Left lung (tissue), 10 donors: Measurements from ENCODE around the gene GALNT1. TPM values are rescaled to one million over a fixed set of nuclear protein-coding genes. Genes with fewer than 3 reads are reported as not detected.

Experiments used
- ATAC-seq: fragments of 200-7000 bp; cut with Tn5 transposase; one replicate; pipeline ENCODE4 v1.9.1; 2020; ENCODE audit warnings: moderate library complexity
- DNase-seq, 4 donors: peaks; one replicate each; pipeline ENCODE4 v3.0.0-alpha.2; 2013 to 2020
- H3K27ac ChIP-seq, 2 donors: fragments of 200-600 bp; sonication (generic) in 1 of 2; one replicate each; pipeline versions ENCODE4 v1.5.0 to v1.8.0; 2020 to 2021
- H3K27me3 ChIP-seq, 2 donors: fragments of 200-600 bp; sonication (generic) in 1 of 2; one replicate each; pipeline versions ENCODE4 v1.5.0 to v1.8.0; 2020 to 2021
- H3K36me3 ChIP-seq, 2 donors: fragments of 200-600 bp; sonication (generic) in 1 of 2; one replicate each; pipeline versions ENCODE4 v1.5.0 to v1.8.0; 2020 to 2021
- H3K4me1 ChIP-seq, 2 donors: fragments of 200-600 bp; one replicate each; pipeline ENCODE4 v1.8.0; 2021
- H3K4me3 ChIP-seq, 2 donors: fragments of 200-600 bp; sonication (generic) in 1 of 2; one replicate each; pipeline versions ENCODE4 v1.5.0 to v1.8.0; 2020 to 2021; ENCODE audit warnings: mild to moderate bottlenecking in 1 of 2
- H3K9me3 ChIP-seq, 2 donors: fragments of 200-600 bp; sonication (generic) in 1 of 2; one replicate each; pipeline versions ENCODE4 v1.5.0 to v1.8.0; 2020 to 2021
- CTCF ChIP-seq, 2 donors: fragments of 200-600 bp; sonication (generic) in 1 of 2; IDR thresholded peaks; one replicate each; pipeline versions ENCODE4 v1.5.0 to v1.8.0; 2021; ENCODE audit warnings: antibody characterized with exemption in 2 of 2
- intact Hi-C, 2 donors: fragments of 100-400 bp; cut with DNase I; formaldehyde crosslinking; loops; one replicate each; pipeline versions ENCODE4 v1.11.2 to v1.14.2; 2022
- polyA plus RNA-seq, 6 donors: library from polyadenylated mRNA; unstranded; fragments of 120-200 nt; gene quantifications; one replicate each; pipeline ENCODE4 v1.2.1, GENCODE V29; 2013; ENCODE audit not compliant: insufficient read length in 6 of 6
- total RNA-seq, 2 donors: library from RNA; stranded (reverse); fragmentation: NEBNext Ultra II Directional; extraction: Animal tissue kit (Norgen Biotek cat#: 25700); gene quantifications; one replicate each; pipeline ENCODE4 v1.2.1, GENCODE V29; 2021
- donor health status: DM: no; HTN: yes; CAD: no.
- donor health status: DM: no; HTN: no; CAD: no.

GALNT1 gene
- total and polyA plus RNA-seq, 8 donors = 82.5 to 110 (median 107) TPM

GRCh38 chr18:35635170-35635569 lies 53.6 kb downstream of the GALNT1 start:
- Histone ChIP-seq H3K27me3 (no peaks in the 10 kb centered on the region), H3K36me3 (no peaks in the 10 kb centered on the region), H3K27ac (peak overlapping the region in 1 of 2 donors; percentile 16), H3K4me1 (no peaks in the 10 kb centered on the region), H3K4me3 (no peak overlapping the region), H3K9me3 (peaks cover 0 to 7% of the 10 kb centered on the region in 2 donors)
- no peak for DNase-seq
- no peak for ATAC-seq
- intact Hi-C loops = no loop called here
- TF ChIP-seq CTCF (IDR thresholded peaks at IDR 0.05) = no peak

GRCh38 chr18:35637227-35637626 lies 55.7 kb downstream of the GALNT1 start:
- no peak for TF ChIP-seq CTCF (IDR thresholded peaks at IDR 0.05)
- Histone ChIP-seq H3K4me3 (no peak overlapping the region), H3K27ac (no peak overlapping the region), H3K27me3 (no peaks in the 10 kb centered on the region), H3K36me3 (no peaks in the 10 kb centered on the region), H3K9me3 (peaks cover 0 to 7% of the 10 kb centered on the region in 2 donors), H3K4me1 (no peaks in the 10 kb centered on the region)
- intact Hi-C loops = no loop called here
- DNase-seq (no peak), ATAC-seq (no peak)

GRCh38 chr18:35639296-35639695 lies 57.8 kb downstream of the GALNT1 start:
- ATAC-seq (no peak), DNase-seq (no peak)
- H3K36me3 ChIP-seq = no peaks in the 10 kb centered on the region
- no peak overlapping the region for H3K27ac ChIP-seq
- TF ChIP-seq CTCF (IDR thresholded peaks at IDR 0.05) = no peak
- H3K9me3 ChIP-seq = peaks cover 0 to 7% of the 10 kb centered on the region in 2 donors
- no peak overlapping the region for H3K4me3 ChIP-seq
- intact Hi-C loops = no loop called here
- H3K27me3 ChIP-seq = no peaks in the 10 kb centered on the region
- no peaks in the 10 kb centered on the region for H3K4me1 ChIP-seq

GRCh38 chr18:35641467-35641866 lies 59.9 kb downstream of the GALNT1 start:
- Histone ChIP-seq H3K4me3 (no peak overlapping the region), H3K36me3 (no peaks in the 10 kb centered on the region), H3K4me1 (no peaks in the 10 kb centered on the region), H3K27me3 (no peaks in the 10 kb centered on the region), H3K9me3 (peaks cover 0 to 7% of the 10 kb centered on the region in 2 donors), H3K27ac (no peak overlapping the region)
- no peak for ATAC-seq
- intact Hi-C loops = no loop called here
- no peak for DNase-seq
- no peak for TF ChIP-seq CTCF (IDR thresholded peaks at IDR 0.05)

- DNase-seq = no peak
- ATAC-seq = no peak
- no peaks in the 10 kb centered on the region for H3K36me3 ChIP-seq
- no peaks in the 10 kb centered on the region for H3K27me3 ChIP-seq
- intact Hi-C loops = no loop called here
- no peak overlapping the region for H3K4me3 ChIP-seq
- H3K9me3 ChIP-seq = peaks cover 0 to 7% of the 10 kb centered on the region in 2 donors
- no peaks in the 10 kb centered on the region for H3K4me1 ChIP-seq
- TF ChIP-seq CTCF (IDR thresholded peaks at IDR 0.05) = no peak
- no peak overlapping the region for H3K27ac ChIP-seq
Observed at GRCh38 chr18:35641916-35642315, 60.4 kb downstream of the GALNT1 start.
